ENCODE results near the gene ASXL2. TPM values are rescaled to one million over a fixed set of nuclear protein-coding genes. Genes with fewer than 3 reads are reported as not detected.
A peak's percentile ranks its signal among the peaks of the same experiment; 100 is the strongest.

Gene ASXL2
- total RNA-seq, 1 experiment from 2014 or later, result 32.7 TPM

GRCh38 chr2:25692143-25692542 is 186.1 kb downstream of the ASXL2 start:
- Mint-ChIP-seq H3K4me3 (no peak overlapping the region), H3K36me3 (ENCODE audit: insufficient read depth in 1 of 3, low read depth in 3 of 3) (no peaks in the 10 kb centered on the region), H3K27ac (no peak overlapping the region), H3K9me3 (no peaks in the 10 kb centered on the region), H3K4me1 (peaks cover 3 to 4% of the 10 kb centered on the region in 2 experiments; a peak in 1 of 4 replicates), H3K27me3 (ENCODE audit: low read depth) (no peaks in the 10 kb centered on the region; the same call in 1 of the 2 replicates)
- H2BK12ac ChIP-seq (ENCODE audit: insufficient read length, low read depth, low read length), result no peak overlapping the region
- H3K9ac ChIP-seq (ENCODE audit: extremely low read depth, insufficient read length, low read length), result no peak overlapping the region
- H2BK5ac ChIP-seq (ENCODE audit: insufficient read length, low read length), result no peak overlapping the region
- H3K4ac ChIP-seq (ENCODE audit: low read depth, low read length), result no peak overlapping the region
- no peak overlapping the region for H3K56ac ChIP-seq (ENCODE audit: insufficient read length, low read depth, low read length)
- H4K20me1 ChIP-seq (ENCODE audit: control insufficient read depth, insufficient read depth, insufficient read length), result no peaks in the 10 kb centered on the region
- H3K18ac ChIP-seq (ENCODE audit: insufficient read length, low read depth, low read length), result no peak overlapping the region
- H3K14ac ChIP-seq (ENCODE audit: insufficient read depth, low read length), result 0 out of 2 replicates have a peak overlapping the region, but pooled peaks have one; percentile 56
- DNase-seq, result no peak
- no peaks in the 10 kb centered on the region for H3K27me3 ChIP-seq (ENCODE audit: insufficient read depth, low read length)
- H3K4me2 ChIP-seq (ENCODE audit: insufficient read depth, insufficient read length, low read length), result no peak overlapping the region
- no peaks in the 10 kb centered on the region for H3K4me1 ChIP-seq (ENCODE audit: insufficient read depth, low read length)
- TF ChIP-seq CTCF (conservative IDR thresholded peaks at IDR 0.05), result no peak
- H3K79me1 ChIP-seq (ENCODE audit: insufficient read depth, low read depth, low read length, poor library complexity, severe bottlenecking), result no peaks in the 10 kb centered on the region
- H3K23me2 ChIP-seq (ENCODE audit: insufficient read length, low read depth, low read length, poor library complexity, severe bottlenecking), result no peaks in the 10 kb centered on the region
- no peak overlapping the region for H2BK20ac ChIP-seq (ENCODE audit: low read depth, low read length, poor library complexity, severe bottlenecking)
- H3K9me3 ChIP-seq (ENCODE audit: control insufficient read depth, low read depth, low read length), result no peaks in the 10 kb centered on the region
- no peak overlapping the region for H2BK120ac ChIP-seq (ENCODE audit: low read depth, low read length, poor library complexity, severe bottlenecking)
- no peak overlapping the region for H3T11ph ChIP-seq (ENCODE audit: low read length)
- no peak overlapping the region for H4K5ac ChIP-seq (ENCODE audit: insufficient read length, low read depth, low read length)
- no peak overlapping the region for H2AK5ac ChIP-seq (ENCODE audit: insufficient read length, low read length)
- H2BK15ac ChIP-seq (ENCODE audit: low read depth, low read length), result no peak overlapping the region
- no peak overlapping the region for H4K8ac ChIP-seq (replicated peaks; ENCODE audit: insufficient read length, low read depth, low read length)
- no CpG with 5 or more reads among the region's 4 CpGs for WGBS (ENCODE audit: extremely low coverage, insufficient read length, low lambda C conversion rate)
- no peak overlapping the region for H3K27ac ChIP-seq (ENCODE audit: insufficient read length, low read depth, low read length)
- no peaks in the 10 kb centered on the region for H3K79me2 ChIP-seq (ENCODE audit: insufficient read depth, low read length)
- no peak overlapping the region for H2AFZ ChIP-seq (ENCODE audit: low read length)
- no peak overlapping the region for H4K91ac ChIP-seq (ENCODE audit: insufficient read length, low read depth, low read length)
- H3K23ac ChIP-seq (ENCODE audit: insufficient read length, low read depth, low read length), result no peak overlapping the region
